A673 (cell line): ENCODE measurements around the gene STX1A.

Experiments
- CTCF ChIP-seq: fragments of 300-800, 200-600 bp; sonication (generic); conservative IDR thresholded peaks from 2 replicates; pipeline ENCODE4 v1.5.1; 2017; ENCODE audit warnings: low read depth, mild to moderate bottlenecking, antibody characterized with exemption, low read length, moderate library complexity, mixed read lengths
- EZH2 ChIP-seq: fragments of 200-600 bp; sonication (generic); IDR thresholded peaks from 2 replicates; pipeline ENCODE4 v1.6.1; 2017; ENCODE audit warnings: borderline replicate concordance, low read depth, mild to moderate bottlenecking, mixed read lengths, antibody characterized with exemption, low read length; ENCODE audit not compliant: poor library complexity, severe bottlenecking

DNA sequence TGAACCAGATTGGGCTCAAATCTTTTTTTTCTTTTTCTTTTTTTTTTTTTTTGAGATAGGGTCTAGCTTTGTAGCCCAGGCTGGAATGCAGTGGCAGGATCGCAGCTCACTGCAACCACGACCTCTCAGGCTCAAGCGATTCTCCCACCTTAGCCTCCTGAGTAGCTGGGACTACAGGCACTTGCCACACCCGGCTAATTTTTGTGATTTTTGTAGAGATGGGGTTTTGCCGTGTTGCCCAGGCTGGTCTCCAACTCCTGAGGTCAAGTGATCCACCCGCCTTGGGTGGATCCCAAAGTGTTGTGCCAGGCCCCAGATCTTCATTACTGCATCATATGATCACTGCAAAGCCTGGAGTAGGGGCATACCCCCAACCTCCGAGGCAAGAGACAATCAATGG, 39.0 kb downstream of the STX1A start:
- TF ChIP-seq CTCF (no peak), EZH2 (no peak)
